Anterior cingulate cortex (tissue), 58 donors: Measurements from ENCODE around the gene LRFN5.
"Not testable (repeated sequence)": the region's sequence is repeated elsewhere in the genome, so short reads cannot be mapped to it uniquely, and the experiment has no call there.

Experiments used
- DNase-seq, 58 donors: peaks; one replicate each; lab custom pipeline; 2025; lab: John Stamatoyannopoulos, UW

LRFN5 gene

DNA sequence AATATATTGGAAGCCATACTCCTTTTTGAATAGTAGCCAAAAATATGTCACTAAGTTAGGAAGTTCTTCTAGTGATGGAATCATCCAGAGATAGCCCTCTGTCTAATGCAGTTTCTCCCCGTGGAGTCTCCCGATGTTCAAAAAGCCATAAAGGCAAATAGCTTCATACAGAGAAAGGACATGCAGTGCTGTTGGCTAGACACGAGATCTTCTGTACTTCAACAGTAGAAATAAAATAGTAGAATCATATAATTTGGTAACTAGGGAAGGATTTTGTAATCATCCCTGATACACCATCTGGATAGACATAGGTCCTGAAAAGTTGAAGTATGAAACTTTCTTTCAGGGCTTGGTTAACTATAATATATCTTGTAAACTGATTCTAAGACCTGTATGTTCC is 27.6 kb downstream of the LRFN5 start:
- no peak for DNase-seq

DNA sequence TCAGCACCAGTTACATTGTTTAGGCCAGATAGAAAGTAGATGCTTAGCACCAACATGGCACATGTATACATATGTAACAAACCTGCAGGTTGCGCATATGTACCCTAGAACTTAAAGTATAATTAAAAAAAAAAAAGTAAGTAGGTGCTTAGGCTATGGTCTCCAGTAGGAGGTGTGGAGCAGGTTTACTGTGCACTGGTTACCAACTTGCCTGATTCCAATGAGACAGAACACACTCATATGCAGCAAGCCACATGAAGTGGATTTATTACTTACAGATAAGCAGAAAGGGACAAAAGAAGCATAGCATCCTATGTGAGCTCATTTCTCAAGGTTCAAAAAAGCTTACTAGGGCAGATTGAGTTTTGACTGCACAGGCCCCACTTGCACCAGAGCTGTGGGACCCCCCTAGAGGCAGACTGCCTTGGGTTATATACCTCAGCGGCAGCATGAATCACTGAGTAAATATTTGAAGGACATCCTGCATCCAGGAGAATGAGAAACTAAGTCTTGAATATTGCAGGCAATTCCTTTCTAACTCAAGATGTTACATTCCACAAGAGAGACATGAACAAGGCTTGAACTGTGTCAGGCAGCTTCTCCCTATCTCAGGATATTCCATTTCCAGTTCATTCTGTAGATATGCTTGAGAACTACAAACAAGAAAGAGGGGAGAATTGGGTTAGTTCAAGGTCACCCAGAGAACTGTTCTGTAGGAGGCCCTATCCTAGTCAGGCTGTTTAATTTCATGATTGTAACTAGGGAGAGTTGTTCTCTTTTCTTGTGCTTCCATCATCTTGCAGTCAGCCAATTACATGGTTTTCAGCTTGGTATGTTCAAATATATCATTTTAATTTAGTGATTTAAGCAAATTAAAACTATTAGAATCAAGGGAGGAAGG is 30.1 kb downstream of the LRFN5 start:
- DNase-seq, result no peak

DNA sequence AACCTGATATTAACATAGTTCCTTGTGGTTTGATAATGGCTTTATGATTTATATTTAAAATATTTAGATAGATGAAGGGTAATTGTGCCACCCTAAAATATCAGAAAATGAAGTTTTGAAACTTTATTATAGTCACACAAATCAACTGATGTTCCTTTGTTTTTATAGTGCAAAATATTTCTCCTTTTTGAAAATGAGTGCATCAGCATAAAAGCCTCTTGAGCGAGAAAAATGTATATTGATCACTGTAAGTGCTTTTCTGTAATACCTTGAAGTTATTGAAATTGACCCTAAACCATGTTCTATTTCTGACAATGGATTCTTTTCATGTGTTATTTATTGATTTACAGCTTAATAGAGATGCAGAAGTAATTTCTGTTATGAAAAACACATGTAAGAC is 35.0 kb downstream of the LRFN5 start:
- no peak for DNase-seq

GRCh38 chr14:41642367-41642766 is 35.7 kb downstream of the LRFN5 start:
- DNase-seq, result no peak

DNA sequence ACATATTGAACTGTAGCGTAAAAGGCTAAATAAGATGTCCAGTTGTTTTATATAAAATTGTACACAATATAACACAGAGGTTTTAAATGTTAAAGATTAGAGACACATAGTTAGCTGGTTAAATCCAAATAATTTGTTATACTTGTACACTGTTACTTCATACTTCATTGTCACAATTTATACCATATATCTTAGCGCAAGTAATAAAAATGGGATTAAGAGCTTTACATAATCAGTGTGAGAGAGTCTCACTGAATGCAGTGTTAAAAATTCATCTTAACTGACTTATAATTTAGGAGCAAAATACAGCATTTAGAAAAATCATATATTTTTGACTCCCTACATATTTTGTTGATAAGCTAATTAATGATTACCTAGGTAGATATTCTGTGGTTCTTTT is 36.1 kb downstream of the LRFN5 start:
- no peak for DNase-seq

DNA sequence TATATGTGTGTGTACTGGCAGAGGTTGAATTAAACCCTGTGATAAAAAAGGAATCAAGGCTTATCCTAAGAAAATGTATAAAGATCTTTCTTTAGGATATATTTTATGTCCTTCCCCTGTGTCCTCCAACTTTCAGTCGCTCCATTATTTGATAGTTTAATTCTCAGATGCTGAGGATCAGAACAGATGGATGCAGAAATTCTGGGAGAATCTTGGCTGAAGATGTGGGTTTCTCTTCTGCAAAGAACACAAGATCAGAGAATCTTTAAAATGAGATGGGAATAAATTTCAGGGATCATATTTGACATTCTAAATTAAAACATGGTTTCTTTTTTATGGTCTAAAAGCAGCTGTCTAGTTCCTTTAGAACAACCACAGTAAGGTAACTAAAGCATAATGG is 37.9 kb downstream of the LRFN5 start:
- DNase-seq, result peak in 2 of 58 donors; percentile 28 to 29

DNA sequence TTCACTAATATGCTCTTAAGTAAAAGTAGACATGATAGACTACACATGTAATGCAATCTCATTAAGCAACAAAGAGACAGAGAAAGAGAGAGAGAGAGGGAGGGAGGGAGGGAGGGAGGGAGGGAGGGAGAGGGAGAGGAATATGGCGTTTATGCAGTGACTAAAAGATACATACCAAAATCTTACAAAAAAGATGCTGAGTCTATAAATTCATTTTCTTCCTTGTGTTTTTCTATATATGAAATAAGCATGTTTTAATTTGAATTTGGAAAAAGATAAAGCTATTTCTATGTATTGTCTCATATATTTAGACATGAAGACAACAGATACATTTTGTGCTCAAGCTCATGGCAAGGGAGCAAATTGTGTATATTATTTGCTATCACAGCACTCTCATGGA is 44.1 kb downstream of the LRFN5 start:
- DNase-seq, result no peak

- no peak for DNase-seq
These were observed 47.5 kb downstream of the LRFN5 start for GRCh38 chr14:41654196-41654595.

DNA sequence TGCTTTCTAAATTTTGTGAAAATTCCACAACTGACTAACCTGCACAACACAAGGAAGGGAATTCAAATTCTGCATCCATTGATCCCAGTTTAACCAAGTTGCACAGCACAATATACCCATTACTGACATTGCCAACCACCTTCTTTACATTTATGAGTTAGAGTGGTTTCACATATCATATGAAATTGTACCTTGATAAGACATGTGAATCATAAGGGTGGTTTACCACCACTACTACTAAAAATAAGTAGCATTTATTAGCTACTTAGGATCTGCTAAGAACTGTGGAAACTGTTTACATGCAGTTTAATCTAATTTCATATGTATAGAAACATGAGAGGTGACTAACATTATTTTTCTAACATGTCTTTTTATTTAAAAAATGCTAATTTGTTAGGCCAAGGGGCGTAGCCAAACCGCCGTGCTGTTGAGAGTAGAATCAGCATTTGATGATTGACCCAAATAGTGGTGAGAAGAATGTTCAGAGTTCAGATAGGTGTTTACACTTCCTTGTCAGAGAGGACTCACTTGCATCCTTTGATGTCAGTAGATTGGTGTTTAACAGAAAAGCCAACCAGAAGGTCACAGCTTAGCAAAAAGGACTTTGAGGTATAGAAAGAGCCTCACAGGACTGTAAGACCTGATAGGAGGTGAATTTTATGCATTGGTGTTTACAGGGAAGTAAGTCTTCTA is 56.2 kb downstream of the LRFN5 start:
- no peak for DNase-seq

DNA sequence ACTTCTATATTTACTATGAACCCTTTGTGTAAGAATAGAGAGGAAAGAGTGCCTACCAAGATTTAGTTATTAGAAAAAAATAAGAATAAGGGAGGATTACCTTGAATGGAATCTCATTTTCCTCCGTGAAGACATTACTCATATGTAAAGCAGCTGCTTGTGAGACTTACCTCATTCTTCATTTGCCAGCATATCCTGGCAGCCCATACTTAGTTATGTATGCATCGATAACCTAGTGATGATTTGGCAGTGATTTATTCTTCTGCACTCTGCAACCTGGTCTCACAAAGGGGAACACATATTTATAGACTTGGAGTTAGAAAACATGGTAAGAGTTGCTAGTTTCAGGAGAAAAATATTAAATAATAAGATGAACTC is 56.8 kb downstream of the LRFN5 start:
- DNase-seq, result no peak

DNA sequence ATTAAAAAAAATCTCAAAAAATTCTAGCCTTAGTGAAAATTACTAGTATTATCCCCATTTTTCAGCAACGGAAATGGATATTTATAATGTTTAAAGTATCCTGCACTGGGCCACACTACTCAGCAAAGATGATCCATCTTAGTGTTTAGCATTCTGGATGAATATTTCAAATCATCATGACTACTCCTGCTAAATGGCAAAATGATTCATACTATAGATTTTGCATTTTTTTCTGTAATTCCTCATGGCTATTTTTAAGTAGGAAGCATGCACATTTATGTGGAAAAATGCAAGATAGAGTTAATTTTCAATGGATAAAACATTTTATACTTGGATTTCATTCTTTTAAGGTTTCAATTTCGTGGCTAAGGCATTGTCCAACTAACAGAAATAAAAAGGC is 59.6 kb downstream of the LRFN5 start:
- no peak for DNase-seq

DNA sequence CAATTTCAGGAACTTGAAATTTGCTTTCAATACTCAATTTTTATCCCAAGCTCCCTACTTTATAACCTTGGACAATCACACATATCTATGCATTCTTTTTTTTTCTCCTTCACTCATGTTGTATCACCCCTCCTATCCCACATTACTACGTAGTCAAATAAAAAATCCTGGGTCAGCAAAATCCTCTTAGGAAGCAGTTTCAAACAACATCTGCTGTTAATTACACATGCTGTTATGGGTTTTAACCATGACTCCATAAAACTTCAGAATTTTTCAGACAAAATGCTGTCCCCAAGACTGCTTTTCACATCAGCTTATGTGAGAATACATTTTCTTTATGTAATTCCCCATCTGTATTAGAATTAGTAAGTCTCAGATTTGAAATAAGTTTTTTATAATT is 61.7 kb downstream of the LRFN5 start:
- DNase-seq, result no peak

DNA sequence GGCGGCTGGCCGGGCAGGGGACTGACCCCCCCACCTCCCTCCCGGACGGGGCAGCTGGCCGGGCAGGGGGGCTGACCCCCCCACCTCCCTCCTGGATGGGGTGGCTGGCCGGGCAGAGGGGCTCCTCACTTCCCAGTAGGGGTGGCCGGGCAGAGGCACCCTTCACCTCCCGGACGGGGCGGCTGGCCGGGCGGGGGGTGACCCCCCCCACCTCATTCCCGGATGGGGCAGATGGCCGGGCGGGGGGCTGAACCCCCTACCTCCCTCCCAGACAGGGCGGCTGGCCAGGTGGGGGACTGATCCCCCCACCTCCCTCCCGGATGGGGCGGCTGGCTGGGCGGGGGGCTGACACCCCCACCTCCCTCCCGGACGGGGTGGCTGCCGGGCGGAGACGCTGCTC is 66.9 kb downstream of the LRFN5 start:
- DNase-seq, result not testable (repeated sequence)

GRCh38 chr14:41674511-41674971 is 67.9 kb downstream of the LRFN5 start:
- not testable (repeated sequence) for DNase-seq

DNA sequence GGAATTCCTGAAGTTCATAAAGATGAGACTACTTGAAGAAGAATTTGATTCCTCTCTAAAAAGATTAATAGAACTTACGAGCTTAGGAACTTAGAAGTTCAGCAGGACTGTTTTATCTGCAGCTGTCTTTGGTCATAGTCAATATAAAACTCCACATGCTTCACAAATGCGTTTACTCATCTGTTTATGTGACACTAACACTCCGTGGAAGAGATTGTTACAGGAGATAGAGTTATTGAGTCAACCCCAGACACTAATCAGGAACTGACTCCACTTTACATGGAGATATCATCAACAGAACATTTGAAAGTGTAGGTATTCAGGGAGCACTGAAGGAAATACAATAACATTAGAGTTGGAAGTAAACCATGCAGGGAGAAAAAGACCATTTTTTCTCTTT is 92.8 kb downstream of the LRFN5 start:
- no peak for DNase-seq

GRCh38 chr14:41718477-41719166 is 111.9 kb downstream of the LRFN5 start:
- no peak for DNase-seq

GRCh38 chr14:41739203-41739602 is 132.5 kb downstream of the LRFN5 start:
- DNase-seq, result no peak

GRCh38 chr14:41743140-41743539 is 136.5 kb downstream of the LRFN5 start:
- DNase-seq, result no peak

DNA sequence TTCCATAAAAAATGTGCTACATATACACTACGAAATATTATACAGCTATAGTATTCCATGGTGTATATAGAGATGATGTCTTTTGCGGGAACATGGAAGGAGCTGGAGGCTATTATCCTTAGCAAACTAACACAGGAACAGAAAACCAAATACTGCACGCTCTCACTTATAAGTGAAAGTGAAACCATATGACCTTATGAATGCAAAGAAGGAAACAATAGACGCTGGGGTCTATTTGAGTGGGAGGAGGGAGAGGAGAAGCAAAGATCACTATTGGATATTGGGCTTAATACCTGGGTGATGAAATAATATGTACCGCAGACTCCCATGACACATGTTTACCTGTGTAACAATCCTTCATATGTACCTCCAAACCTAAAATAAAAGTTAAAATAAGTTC is 142.8 kb downstream of the LRFN5 start:
- DNase-seq, result no peak

GRCh38 chr14:41750575-41750974 is 143.9 kb downstream of the LRFN5 start:
- DNase-seq, result not testable (repeated sequence)

DNA sequence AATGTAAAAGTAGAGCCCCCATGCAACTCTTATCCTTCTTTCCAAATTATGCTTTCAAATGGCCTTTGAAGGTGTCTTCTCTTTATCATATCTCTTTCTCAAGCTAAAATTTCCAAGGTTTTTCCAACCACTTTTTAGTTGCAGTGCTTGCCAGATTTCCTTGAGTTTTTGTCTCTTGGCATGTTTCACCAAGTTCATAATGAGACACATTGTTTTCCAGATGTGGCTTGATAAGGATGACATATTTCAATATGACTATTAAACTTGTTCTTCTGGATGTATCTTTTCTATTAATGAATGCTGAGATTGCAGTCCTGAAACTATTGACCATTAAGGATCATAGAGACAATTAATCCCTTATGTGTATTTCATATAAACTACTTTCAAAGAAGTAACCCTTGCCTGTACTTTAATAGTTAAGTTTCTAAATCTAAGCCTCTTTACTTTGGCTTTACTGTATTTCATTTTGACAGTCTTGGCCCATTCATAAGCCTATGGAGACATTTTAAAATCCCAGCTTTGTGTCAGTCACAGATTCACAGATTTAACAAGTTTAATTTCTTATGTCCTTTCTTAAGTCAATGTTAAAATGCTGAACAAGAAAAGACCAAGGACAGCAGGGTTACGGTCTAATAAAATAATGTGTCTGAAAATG is 151.5 kb downstream of the LRFN5 start:
- no peak for DNase-seq
